Astrocyte of the spinal cord (primary cell): ENCODE data around the gene PI16.

ENCODE experiments used
- DNase-seq: peaks from one replicate; pipeline ENCODE4 v3.0.0; 2011; ENCODE audit warnings: low read depth, low spot score
- H3K4me3 ChIP-seq: 2 replicates; pipeline ENCODE4 v1.5.1; 2011; ENCODE audit warnings: low read depth, mild to moderate bottlenecking, low read length, moderate library complexity
- in situ Hi-C: cut with HindIII; loops from 2 replicates; pipeline ENCODE4 v1.10.0; 2017; ENCODE audit warnings: low sequenced_read_pairs
- TF ChIP-seq, protein P1 (sequence below): IDR thresholded peaks from 2 replicates; pipeline ENCODE4 v1.5.1; 2012; ENCODE audit warnings: low read depth, mild to moderate bottlenecking, low read length, inconsistent platforms

The PI16 gene

DNA sequence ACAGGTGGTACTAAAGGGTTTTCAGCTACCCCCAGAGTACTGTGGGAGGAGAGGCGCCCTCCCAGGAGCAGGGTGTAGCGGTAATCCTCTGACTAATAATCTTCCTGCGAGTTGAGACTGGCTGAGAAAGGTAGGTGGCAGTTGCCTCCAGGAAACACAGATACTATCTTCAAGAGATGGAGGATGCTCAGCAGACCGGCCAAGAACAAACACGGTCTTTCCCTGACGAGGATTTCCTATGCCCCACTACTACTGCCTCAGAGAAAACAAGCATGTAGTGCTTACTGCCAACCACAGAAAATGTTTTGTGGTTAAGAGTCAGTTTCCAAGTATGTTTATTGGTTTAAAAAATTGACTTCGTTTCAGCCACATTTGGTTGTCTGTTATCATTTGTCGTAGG is 42.0 kb upstream of the PI16 start:
- TF ChIP-seq, protein P1, sequence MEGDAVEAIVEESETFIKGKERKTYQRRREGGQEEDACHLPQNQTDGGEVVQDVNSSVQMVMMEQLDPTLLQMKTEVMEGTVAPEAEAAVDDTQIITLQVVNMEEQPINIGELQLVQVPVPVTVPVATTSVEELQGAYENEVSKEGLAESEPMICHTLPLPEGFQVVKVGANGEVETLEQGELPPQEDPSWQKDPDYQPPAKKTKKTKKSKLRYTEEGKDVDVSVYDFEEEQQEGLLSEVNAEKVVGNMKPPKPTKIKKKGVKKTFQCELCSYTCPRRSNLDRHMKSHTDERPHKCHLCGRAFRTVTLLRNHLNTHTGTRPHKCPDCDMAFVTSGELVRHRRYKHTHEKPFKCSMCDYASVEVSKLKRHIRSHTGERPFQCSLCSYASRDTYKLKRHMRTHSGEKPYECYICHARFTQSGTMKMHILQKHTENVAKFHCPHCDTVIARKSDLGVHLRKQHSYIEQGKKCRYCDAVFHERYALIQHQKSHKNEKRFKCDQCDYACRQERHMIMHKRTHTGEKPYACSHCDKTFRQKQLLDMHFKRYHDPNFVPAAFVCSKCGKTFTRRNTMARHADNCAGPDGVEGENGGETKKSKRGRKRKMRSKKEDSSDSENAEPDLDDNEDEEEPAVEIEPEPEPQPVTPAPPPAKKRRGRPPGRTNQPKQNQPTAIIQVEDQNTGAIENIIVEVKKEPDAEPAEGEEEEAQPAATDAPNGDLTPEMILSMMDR: no peak
- in situ Hi-C loops: no loop called here
- H3K4me3 ChIP-seq: no peak overlapping the region
- peak; percentile 88 for DNase-seq

DNA sequence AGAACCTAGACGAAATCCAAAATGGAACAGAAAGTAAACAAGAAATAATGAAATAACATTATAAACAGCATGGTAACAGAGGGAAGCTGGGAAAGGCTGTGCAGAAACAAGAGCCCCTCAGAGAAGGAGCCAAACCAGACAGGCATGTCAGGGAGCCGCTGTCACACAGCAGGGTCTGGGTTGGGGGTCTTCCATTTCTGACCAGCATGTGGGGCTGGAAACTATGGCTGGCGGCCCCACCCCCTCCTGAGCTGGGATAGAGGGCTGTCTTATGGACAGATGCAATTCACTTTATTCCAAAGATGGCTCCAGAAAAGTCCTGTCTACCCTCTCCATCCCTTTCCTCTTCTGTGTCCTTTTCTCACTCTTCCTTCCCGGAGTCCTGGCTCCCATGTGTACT is 41.5 kb upstream of the PI16 start:
- in situ Hi-C loops: no loop called here

DNA sequence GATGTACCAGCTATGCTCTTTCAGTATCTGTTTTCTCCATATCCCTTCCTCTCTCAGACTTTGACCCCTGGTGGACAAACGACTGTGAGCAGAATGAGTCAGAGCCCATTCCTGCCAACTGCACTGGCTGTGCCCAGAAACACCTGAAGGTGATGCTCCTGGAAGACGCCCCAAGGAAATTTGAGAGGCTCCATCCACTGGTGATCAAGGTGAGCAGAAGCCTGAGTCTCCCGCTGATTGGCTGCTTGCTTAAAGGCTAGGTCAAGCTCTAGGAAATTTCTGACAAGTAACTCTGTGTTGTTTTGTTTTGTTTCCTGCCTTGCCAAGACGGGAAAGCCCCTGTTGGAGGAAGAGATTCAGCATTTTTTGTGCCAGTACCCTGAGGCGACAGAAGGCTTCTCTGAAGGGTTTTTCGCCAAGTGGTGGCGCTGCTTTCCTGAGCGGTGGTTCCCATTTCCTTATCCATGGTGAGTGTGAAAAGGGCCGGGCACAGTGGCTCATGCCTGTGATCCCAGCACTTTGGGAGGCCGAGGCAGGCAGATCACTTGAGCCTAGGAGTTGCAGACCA is 40.2 kb upstream of the PI16 start:
- H3K4me3 ChIP-seq: no peak overlapping the region
- TF ChIP-seq, protein P1: peak; percentile 40
- DNase-seq: peak; percentile 55
- in situ Hi-C loops: no loop called here

More for the DNA sequence above, 41.5 kb upstream of the PI16 start:
- TF ChIP-seq, protein P1: no peak
- H3K4me3 ChIP-seq: no peak overlapping the region
- no peak for DNase-seq

GRCh38 chr6:36915599-36915998 is 38.9 kb upstream of the PI16 start:
- TF ChIP-seq, protein P1: no peak
- no peak overlapping the region for H3K4me3 ChIP-seq
- DNase-seq: no peak
- in situ Hi-C loops: no loop called here

GRCh38 chr6:36916126-36916525 is 38.4 kb upstream of the PI16 start:
- in situ Hi-C loops: no loop called here
- no peak for DNase-seq
- H3K4me3 ChIP-seq: no peak overlapping the region
- TF ChIP-seq, protein P1: no peak

DNA sequence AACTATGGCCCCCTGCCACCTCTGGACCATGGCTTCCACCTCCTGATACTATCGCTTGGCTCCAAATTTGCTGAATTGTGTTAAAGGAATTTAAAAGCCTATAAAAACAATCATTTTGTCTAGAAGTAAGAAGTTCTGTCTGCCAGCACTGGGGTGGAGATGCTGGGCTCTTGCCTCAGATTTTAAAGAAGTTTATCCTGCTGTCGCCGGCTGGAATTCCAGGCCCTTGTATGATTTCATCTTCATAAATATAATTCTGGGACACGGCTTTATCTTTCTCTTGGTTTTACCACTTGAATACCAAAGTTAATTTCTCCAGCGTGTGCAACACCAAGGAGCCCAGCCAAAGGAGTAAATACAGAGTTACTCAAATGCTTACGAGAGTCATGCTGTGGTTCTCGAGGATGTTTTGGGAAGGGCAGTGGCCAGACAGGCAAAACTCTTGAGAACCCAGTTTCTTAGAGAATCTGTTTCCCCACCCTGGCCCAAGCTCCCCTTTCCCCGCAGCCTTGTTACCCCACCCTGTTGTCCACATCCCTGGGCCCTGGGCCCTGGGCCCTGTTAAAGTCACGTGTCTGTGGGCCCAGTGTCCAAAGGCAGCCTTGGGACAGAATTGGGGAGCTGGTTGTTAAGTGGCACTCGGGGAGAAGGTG is 36.9 kb upstream of the PI16 start:
- in situ Hi-C loops: no loop called here
- no peak for DNase-seq

More for the DNA sequence above, 36.9 kb upstream of the PI16 start:
- TF ChIP-seq, protein P1: no peak
- H3K4me3 ChIP-seq: no peak overlapping the region
